GM12873 (cell line): ENCODE measurements around the gene SPAG5.

Source experiments
- TF ChIP-seq, protein P1 (sequence below): IDR thresholded peaks from 2 replicates; pipeline ENCODE4 v1.5.1; 2012; ENCODE audit warnings: low read depth, mild to moderate bottlenecking, moderate library complexity, low read length, control low read depth; ENCODE audit not compliant: insufficient read depth; ENCODE audit errors: missing control alignments

SPAG5 gene

DNA sequence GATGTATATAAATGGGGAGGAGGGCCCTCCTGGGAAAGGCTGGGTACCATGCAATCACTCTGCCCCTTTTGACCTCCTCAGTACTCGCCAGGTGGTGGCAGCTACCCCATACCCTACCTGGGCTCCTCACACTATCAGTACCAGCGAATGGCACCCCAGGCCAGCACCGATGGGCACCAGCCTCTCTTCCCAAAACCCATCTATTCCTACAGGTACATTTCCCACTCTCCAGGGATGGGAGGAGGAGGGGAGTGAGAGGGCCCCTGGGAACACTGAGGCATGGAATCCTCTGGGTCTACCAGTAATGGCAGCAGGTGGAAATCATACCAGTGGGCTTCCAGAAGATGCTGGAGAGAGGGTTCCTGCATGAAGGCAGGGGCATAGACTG lies 69.8 kb downstream of the SPAG5 start:
- TF ChIP-seq, protein P1, sequence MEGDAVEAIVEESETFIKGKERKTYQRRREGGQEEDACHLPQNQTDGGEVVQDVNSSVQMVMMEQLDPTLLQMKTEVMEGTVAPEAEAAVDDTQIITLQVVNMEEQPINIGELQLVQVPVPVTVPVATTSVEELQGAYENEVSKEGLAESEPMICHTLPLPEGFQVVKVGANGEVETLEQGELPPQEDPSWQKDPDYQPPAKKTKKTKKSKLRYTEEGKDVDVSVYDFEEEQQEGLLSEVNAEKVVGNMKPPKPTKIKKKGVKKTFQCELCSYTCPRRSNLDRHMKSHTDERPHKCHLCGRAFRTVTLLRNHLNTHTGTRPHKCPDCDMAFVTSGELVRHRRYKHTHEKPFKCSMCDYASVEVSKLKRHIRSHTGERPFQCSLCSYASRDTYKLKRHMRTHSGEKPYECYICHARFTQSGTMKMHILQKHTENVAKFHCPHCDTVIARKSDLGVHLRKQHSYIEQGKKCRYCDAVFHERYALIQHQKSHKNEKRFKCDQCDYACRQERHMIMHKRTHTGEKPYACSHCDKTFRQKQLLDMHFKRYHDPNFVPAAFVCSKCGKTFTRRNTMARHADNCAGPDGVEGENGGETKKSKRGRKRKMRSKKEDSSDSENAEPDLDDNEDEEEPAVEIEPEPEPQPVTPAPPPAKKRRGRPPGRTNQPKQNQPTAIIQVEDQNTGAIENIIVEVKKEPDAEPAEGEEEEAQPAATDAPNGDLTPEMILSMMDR = no peak

DNA sequence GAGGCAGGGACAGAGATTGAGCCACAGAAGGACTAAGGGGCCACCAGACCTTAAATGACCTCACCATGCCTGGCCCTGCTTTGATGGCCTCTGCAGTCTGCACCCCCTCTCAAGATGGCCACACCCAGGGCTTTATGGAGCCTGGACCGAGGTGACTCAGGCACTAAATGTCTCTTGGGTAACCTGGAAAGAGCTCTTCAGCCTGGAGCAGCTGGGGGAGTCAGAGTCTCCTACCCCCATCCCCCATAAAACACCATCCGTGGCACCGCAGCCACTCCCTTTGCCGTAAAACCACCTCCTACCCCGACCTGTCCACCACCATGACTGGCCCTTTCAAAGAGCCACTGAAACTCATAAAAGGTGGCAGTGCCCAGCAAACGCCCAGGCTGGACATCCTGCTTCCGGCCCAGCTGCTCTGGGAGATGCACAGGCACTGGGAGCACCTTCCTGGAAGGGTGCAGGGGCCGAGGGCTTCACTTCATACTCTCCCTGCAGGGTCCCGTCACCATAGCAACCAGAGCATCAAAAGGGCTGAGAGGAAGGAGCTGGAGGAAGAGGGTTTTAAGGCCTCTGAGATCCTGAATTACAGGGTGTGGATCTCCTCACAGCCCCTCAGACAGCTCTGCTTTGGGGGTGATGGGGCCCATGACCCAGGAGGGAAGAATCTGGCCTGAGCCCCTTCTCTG lies 70.4 kb downstream of the SPAG5 start:
- TF ChIP-seq, protein P1 = no peak

DNA sequence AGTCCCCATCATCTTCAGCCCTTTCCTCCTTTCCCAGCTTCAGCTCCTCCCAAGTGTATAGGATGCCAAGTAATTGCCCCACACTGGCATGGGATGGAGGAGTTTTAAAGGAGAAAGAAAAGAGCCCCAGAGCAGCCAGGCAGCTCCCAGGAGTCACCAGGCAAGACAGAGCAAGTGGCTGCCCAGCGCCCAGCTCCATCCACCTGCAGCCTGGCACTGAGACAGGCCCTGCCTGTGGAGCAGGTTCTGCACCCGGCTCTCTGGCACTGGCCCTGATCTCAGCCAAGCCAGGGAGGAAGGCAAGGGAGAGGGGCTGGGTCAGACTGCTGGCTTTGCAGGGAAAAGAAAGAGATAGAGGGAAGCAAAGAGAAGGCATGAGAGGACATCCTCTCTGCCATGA lies 71.0 kb downstream of the SPAG5 start:
- TF ChIP-seq, protein P1 = no peak
